GM18508 (cell line): Measurements from ENCODE around the gene ZNF775.

ENCODE experiments used
- ATAC-seq: cut with Tn5 transposase; IDR thresholded peaks from one replicate; pipeline ENCODE4 v1.9.1; 2021; ENCODE audit warnings: moderate number of reproducible peaks; ENCODE audit not compliant: insufficient read depth, unreplicated experiment

The ZNF775 gene

DNA sequence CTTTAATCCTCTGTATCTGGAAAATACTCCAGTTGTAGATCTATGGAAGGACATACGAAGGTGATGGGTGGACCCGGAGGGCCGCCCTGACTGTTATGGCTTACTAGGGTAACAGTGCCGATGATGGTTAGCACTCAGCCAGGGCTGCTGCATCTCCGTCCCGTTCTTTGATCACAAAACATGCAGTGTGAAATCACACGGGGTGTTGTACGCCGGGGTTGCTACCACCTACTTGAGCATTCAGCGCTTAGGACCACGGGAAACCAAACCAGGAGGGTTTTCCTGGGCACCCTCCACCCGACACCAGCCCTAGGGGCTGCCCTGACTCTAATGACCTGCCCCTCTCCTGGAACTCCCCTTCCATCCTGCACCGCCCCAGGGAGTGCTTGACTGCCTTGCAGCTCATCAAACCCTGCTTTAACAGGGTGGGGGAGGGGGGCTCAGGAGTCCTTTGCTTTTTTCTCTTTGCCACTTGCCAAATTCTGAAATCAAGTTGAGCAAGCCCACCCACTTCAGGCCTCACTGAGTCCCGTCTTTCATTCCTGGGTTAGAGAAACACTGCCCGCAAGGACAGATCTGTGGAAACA, 20.4 kb downstream of the ZNF775 start:
- no peak for ATAC-seq

DNA sequence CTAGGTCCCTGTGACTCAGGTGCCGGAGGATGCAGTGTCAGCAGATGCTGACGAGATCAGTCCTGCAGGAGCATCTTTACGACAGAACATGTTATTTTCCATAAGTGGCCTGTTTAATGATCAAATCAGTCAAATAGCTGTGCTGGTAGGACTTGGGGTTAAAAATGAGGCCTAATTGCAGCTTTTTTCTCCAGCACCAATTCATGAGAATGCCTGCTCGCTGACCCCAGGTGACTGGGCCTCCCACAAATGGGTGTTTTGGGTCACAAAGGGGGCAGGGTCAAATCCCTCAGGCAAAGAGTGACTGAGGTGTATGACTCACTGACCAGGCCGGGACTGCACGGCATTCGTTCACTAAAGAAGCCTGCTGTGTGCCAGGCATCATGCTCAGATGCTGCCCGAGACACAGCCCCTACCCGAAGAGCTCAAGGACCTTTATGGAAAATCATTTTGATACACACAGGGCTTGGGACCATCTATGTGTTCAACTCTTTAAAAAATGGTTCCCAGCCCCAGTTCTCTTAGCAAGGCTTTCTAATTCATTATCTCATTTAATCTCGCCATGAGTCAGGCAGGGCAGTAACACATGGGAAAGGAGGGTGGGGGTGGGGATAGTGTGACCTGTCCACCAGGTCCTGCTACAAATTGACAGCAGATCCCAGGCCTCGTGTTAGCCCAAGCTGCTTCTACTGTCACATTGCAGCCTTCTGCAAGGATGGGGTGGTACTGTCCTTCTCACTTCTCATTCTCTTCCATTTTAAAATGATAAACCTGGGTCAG, 21.1 kb downstream of the ZNF775 start:
- ATAC-seq, result no peak

DNA sequence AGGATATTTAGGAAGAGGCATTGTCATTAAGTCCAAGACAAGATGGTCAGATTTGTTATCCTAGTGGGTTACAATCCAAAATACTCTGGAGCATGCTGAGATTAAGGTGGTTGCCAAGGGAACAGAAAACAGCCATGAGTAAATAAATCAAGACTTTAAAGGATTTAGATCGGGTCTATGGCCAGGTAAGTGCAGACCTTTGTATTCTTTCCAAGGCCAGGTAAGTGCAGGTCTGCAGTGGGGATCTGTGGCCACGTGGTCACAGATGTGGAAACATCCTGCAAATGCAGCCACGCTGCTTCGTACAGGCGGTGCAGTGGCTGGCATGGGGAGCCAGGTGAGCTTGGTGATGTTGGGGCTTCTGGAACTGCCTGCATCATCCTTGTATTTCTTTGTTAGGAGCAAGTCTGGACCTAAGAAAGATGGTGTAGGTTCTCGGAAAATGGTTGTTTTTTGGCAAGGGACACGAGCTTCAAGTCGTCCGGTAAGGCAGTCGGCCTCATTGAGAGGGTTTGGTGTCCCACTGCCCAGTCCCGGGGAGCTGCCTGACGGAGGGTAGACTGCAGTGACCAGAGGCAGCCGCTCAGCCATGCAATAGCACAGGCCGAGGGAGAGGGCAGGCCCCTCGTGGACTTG, 21.8 kb downstream of the ZNF775 start:
- ATAC-seq, result no peak

DNA sequence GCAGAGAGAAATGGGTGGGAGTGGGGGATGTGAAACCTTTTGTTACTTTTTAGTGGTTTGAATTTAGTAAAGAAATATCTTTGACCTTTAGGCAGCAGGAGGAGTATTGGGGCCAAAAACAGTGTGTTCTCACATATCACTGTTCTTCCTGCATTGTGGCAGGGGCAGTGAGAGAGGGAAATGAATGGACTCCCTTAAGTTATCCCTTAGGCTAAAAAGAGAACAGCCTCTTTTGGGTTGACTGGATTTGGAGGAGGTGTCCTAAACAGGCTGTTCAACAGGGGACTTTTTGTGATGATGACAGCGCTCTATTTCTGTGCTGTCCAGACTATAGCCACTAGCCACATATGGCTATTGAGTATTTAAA, 22.3 kb downstream of the ZNF775 start:
- no peak for ATAC-seq

DNA sequence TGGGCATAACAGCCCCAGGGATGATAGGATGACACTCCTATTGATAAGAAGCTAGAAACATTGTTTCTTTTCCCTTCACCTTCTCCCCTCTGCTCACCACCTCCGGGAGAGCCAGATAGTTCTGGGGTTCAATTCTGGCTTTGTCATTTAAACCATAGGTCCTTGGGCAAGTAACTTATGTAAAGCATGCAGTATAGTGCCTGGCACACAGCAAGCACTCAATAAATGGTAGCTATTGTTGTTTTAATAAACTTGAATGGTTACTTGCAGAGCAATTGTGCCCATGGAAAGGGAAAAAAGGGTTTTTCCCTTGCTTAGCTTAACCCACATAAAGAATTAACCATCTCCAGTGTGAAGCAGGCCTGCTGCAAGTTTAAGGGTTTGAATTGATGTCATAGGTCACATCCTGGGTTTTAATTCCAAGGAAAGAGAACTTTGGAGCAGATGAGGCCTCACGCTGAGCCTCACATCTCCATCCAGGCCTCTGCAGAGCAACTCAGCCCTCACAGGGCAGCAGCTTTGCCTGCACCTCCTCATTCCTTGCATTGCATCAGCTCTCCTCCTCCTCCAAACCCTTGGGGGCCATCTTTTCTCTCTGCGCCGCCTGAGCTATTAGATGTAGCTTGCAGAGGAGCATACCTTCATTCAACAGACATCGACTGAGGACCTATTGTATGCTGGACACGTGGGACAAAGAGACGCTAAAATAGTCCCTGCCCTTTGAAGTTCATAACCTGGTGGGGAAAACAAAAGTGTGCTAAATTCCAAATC, 22.9 kb downstream of the ZNF775 start:
- no peak for ATAC-seq

GRCh38 chr7:150402671-150403321, 23.7 kb downstream of the ZNF775 start:
- no peak for ATAC-seq

- ATAC-seq, result no peak
Measured at GRCh38 chr7:150403376-150404171, 24.4 kb downstream of the ZNF775 start.

- no peak for ATAC-seq
Measured at GRCh38 chr7:150404172-150404804, 25.2 kb downstream of the ZNF775 start.

- no peak for ATAC-seq
Measured at GRCh38 chr7:150404805-150405583, 25.9 kb downstream of the ZNF775 start.

DNA sequence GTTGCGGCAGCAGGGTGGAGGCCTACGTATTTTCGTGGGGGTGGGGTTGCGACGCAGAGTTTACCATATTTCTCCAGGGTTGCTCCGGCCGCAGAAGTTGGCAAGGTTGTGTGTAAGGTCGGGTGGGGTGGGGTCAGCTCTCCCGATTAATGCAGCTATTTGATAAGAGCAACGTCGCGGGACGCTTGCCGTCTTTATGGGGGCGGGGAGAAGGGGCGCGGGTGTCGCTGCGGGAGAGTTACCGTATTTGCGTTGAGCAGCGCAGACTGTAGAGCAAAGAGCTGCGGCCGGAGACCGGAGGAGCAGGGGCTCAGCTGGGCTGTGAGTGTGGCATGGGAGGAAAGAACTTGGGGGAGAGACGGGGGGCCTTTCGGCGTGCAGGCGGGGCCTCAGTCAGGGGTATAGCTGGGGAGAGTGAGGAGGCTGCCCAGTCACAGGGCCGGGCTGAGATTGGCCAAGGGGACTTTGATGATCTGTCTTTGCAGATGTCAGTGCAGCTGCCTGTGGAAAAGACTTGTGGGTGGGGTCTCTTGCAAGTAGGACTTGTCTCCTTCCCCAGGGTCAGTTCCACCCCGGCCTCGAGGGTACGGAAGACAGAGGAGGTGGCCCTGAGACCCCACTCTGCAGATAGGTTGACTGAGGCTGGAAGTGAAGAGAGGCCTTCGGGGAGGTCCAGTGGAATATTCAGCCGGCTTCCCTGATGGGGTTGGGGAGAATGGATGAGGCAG, 26.6 kb downstream of the ZNF775 start:
- no peak for ATAC-seq

DNA sequence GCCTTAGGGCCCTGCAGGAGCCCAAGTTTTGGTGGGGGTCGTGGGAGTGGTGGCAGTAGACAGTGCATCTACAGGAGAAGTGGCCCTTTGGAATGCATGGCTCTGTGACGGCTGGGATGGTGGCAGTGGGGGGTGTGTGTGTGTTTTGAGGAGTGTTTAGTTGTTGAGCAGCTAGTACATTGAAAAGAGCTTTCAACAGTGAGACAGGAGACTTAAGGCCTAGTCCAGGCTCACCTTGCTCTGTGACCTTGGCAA, 27.1 kb downstream of the ZNF775 start:
- no peak for ATAC-seq

DNA sequence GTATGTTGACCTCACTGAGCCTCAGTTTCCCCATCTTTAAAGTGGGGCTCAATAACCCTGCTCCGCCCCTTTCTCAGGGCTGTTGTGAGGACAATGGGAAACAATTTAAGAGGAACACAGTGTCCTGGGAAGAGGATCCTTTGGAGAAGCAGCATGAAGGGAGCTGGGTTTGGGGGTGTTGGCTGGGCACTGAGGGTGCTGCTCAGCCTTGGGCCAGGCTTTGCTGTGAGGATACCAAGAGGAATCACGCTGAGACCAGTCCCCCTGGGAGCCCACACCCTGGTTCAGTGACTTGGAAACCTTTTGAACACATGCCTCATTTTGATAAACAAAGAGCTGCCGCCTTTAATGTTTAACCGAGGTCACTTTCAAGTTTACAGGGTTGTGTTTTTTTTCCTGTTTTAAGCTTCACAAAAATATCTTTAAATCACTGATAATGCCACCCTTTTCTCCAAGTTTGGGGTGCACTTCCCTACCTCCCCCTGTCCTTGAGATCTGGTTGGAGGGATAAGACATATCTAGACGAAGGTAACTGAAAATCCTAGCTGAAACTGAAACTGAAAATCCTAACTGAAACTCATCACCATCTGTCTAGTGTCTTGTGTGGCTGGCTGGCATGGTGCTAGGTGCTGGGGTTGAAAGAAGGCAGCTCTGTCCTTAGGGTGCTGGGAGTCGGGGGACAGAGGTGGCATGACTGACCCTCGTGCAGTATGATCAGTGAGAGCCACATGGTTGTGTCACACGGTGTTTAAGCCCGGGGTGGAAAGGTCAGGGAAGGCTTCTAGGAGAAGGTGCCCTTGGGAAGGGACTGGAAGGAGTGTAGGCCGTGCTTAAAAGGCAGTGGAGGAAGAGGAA, 27.7 kb downstream of the ZNF775 start:
- peak; percentile 61 for ATAC-seq

DNA sequence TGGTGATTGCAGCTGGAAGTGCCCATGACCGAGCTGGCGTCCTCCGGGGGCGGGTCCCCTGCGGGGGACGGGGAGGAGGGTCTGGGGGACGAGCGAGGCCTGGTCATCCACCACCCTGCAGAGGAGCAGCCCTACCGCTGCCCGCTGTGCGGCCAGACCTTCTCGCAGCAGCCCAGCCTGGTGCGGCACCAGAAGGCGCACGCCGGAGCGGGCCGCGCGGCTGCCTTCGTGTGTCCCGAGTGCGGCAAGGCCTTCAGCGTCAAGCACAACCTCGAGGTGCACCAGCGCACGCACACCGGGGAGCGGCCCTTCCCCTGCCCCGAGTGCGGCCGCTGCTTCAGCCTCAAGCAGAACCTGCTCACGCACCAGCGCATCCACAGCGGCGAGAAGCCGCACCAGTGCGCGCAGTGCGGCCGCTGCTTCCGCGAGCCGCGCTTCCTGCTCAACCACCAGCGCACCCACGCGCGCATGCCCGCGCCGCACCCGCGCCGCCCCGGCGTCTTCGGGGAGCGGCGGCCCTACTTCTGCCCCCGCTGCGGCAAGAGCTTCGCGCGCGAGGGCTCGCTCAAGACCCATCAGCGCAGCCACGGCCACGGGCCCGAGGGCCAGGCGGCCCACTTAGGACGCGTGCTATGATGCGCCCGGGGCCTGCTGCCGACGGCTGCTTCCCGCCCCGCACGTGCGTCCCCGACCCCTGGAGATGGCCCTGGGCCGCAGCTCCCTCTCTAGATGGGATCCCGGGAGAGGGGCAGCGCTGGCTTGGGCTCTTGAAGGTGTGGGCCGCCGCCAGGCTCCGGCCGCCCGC, 28.7 kb downstream of the ZNF775 start:
- ATAC-seq, result no peak

GRCh38 chr7:150408393-150409299, 29.5 kb downstream of the ZNF775 start:
- ATAC-seq, result no peak

- ATAC-seq, result no peak
Measured at GRCh38 chr7:150409300-150410030, 30.3 kb downstream of the ZNF775 start.
